HL-60/S4 treated with retinoic acid at 250 ng/mL for 4 days and 3 days (cell line): ENCODE measurements around the gene SCAMP3.
"Not testable (repeated sequence)": the region's sequence is repeated elsewhere in the genome, so short reads cannot be mapped to it uniquely, and the experiment has no call there.

ENCODE experiments used
- in situ Hi-C: fragments of 300-500 bp; cut with MboI; formaldehyde crosslinking; loops from 2 replicates; pipeline ENCODE4 v1.7.0; 2022; ENCODE audit warnings: low sequenced_read_pairs

SCAMP3 gene

DNA sequence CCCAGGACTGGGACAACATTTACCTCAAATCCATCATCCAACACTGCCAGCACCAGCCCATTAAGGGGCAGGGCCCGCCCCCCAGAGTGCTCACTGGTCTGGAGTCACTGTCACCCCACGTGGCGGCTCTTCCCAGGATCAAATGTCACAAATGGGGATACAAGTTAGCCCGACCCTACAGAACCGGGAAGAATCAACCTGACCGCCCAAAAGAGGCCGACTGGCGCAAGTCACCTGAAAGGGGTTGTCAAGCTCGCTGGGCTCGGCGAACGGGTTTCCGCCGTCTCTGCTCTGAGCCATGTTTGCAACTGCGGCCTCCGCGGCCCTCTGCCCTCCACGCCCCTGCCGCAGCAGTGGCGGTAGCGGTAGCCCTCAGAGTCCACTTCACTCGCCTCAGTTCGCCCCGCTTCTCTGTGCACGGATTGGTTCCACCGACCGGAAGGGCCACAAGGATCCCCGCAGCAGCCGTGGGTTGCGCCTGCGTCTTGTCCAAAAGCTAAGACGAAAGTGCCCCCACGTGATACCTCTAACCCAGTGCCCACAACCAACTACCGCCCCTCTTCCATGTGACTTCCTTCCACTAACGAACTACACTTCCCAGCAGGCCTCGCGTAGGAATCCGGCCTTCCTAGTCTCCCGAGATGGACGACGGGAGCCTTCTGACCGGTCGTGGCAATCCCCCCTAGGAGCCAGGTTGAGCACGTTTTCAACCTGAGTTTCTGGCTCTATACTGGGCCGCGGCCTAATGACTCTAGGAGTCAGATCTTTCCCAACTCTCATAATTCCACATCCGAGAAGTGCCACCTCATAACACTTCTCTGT, at the start of gene SCAMP3:
SCAMP3 (minus strand) TSS at position 509 of the 822 bp plus-strand sequence; CDS start at position 300, 209 bp downstream.
- in situ Hi-C loops = no loop called here

DNA sequence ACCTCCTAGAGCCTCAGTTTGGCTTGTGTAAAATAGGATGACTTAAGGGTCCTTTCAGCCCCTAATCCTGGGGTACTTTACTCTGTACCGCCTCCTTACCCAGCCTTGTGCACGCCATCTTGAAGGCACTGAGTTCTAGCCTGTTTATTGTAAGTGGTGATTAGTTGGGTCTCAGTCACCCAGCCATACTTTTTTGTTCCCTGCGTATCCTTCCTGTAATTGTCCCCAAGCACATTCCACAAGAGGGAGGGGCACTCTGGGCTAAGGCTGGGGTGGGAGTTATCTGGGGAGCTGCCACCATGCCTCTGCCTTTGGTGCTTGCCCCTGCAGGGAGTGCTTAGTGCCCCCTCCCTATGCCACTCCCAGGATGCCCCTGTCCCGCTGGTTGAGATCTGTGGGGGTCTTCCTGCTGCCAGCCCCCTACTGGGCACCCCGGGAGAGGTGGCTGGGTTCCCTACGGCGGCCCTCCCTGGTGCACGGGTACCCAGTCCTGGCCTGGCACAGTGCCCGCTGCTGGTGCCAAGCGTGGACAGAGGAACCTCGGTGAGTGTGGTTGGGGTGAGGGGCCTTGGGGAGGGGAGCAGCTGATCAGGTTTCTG, 47.4 kb upstream of the SCAMP3 start:
- in situ Hi-C loops = no loop called here

- in situ Hi-C loops = no loop called here
Measured at GRCh38 chr1:155308493-155309422, 46.6 kb upstream of the SCAMP3 start, which contains the start of gene FDPS. FDPS (plus strand) TSS chr1:155308866; CDS start chr1:155309790, 924 bp downstream.

DNA sequence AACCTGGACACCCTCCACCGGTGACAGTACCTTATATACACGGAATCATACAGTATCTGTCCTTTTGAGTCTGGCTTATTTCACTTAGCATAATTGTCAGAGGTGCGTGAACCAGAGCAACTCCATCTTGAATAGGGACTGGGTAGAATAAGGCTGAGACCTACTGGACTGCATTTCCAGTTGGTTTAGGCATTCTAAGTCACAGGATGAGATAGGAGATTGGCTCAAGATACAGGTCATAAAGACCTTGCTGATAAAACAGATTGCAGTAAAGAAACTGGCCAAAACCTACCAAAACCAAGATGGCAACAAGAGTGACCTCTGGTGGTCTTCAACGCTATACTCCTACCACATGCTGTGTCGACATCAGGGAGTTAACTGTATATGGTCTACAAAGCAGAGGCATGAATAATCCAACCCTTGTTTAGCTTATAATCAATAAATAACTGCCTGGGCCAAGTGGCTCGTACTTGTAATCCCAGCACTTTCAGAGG, 45.1 kb upstream of the SCAMP3 start:
- in situ Hi-C loops = no loop called here

DNA sequence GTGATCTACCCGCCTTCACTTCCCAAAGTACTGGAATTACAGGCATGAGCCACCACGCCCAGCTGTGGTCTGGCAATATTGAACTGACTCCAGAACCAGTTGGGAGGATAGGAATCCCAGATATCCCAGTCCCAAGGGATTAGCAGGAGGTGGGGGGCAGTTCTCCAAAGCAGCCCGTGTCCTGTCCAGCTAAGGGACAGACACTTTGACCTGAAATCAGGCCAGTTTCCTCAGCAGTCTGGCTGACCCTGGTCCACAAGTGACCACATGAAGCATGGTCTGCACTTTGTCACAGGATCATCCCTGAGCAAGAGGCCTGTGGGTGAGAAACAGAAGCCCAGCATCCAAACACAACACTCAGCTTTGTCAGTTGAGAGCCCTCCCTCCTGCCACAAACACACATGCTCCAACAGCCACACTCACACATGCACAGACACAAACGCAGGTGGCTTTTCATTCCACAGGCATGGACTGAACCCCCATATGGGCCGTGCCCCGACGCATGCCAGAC, 43.8 kb upstream of the SCAMP3 start:
- in situ Hi-C loops = no loop called here

GRCh38 chr1:155304558-155305063, 42.5 kb upstream of the SCAMP3 start:
- in situ Hi-C loops = no loop called here

DNA sequence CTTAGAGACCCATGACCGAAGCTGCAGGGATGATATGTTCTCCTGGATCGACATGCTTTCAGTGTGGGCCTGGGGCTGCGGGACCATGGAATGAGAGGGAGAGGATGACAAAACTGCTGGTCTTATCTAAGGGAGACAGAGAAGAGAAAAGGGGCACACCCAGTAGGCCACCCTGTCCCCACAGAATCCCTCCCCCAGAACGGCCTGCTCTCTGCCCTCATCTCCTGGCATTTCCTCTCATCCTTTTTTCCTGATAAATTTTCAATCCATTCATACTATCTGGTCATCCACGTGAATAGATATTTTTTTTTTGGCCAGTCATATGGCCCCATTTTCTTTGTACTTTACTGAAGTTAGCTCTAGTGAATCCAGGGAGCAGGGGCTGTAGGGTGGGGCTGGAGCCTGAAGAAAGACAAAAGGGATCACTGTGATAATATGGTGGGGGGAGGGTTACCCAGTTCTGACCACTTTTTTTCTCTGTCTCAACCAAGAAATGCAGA, 39.2 kb upstream of the SCAMP3 start, which contains the start of gene PKLR:
PKLR (minus strand) TSS at position 97 of the 500 bp plus-strand sequence; CDS start at position 54, 43 bp downstream.
- in situ Hi-C loops = no loop called here

GRCh38 chr1:155300553-155301329, 38.6 kb upstream of the SCAMP3 start:
- in situ Hi-C loops = no loop called here

- in situ Hi-C loops = no loop called here
Measured at GRCh38 chr1:155300024-155300423, 37.9 kb upstream of the SCAMP3 start.

- in situ Hi-C loops = no loop called here
Measured at GRCh38 chr1:155297384-155297783, 35.2 kb upstream of the SCAMP3 start.

- in situ Hi-C loops = no loop called here
Measured at GRCh38 chr1:155296661-155297060, 34.5 kb upstream of the SCAMP3 start.

DNA sequence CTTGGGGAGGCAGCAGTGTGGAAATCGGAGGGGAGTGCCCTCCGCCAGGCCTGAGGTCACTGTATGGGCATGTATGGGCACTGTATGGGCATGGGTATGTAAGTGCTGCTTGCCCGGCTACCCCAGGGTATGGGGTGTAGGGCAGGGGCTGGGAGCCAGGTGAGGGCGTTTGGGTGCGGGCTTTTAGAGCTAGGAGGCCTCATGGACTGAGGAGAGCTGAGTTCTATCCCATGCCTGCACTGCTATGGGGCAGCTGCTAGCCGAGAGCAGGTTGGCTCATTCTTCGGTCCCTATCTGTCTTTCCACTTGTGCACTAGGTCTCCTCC, 33.7 kb upstream of the SCAMP3 start:
- in situ Hi-C loops = no loop called here

- in situ Hi-C loops = no loop called here
Measured at GRCh38 chr1:155295183-155295941, 33.2 kb upstream of the SCAMP3 start.

DNA sequence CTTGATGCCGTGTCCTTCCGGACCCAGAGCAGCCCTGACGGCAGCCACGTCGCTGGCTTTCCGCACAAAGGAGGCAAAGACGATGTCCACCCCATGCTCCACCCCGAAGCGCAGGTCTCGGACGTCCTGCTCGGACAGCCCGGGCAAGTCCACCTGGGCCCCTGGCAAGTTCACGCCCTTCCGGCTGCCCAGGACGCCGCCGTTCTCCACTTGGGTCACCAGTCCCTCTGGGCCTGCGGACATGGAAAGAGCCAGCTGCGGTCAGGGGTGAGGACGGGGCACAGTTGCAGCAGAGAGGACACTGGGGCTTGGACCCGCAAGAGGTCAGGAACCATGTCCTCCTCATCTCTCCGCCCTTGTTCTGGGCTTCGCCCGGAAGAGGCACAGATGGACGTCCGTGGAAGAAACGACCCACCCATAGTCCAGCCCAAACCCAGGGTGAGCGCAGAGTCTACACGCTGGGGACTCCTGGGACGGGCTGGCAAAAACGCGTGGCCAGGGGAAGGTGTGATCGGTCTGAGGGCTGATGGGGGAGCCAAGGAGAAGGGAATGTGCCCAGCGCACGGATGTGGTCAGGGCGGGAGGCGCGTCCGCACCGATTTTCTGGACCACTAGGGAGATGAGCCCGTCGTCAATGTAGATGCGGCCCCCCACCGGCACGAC, 32.5 kb upstream of the SCAMP3 start:
- in situ Hi-C loops = no loop called here

DNA sequence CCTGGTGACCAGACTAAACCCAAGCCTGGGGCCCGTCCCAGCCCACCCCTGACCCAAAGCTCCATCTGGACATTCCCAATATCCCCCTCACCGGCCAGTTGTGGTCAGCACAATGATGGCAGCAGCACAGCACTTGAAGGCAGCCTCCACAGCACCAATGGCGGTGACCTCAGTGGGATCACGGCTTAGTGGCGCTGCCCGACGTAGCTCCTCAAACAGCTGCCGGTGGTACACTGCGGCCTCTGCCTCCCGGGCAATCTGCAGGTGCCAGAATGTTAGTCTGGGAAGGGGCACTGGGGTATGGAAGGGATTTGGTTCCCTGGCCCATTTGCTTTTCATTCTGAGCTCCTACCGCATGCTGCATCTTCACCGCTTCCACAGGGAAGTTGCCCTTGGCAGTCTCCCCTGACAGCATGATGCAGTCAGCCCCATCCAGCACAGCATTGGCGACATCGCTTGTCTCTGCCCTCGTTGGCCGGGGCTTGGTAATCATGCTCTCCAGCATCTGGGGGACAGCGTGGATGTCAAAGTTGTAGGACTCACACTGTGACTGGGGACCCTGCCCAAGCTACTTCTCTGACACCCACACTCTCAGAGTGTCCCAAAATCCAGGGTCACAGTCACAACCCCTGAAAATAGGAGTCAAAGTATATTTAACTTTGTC, 31.1 kb upstream of the SCAMP3 start:
- in situ Hi-C loops = no loop called here

GRCh38 chr1:155291006-155291405, 28.8 kb upstream of the SCAMP3 start:
- in situ Hi-C loops = not testable (repeated sequence)

GRCh38 chr1:155287987-155288543, 25.9 kb upstream of the SCAMP3 start:
- in situ Hi-C loops = no loop called here

- in situ Hi-C loops = no loop called here
Measured at GRCh38 chr1:155286544-155286943, 24.4 kb upstream of the SCAMP3 start.
